Rectal smooth muscle tissue (tissue), 1 donor: ENCODE data around the gene VAV3.
"Not testable (repeated sequence)": the region's sequence is repeated elsewhere in the genome, so short reads cannot be mapped to it uniquely, and the experiment has no call there.

Experiments
- H3K27ac ChIP-seq: one replicate; pipeline ENCODE4 v1.7.0; 2013; ENCODE audit warnings: low read depth, low read length, inconsistent platforms
- H3K27me3 ChIP-seq: one replicate; pipeline ENCODE4 v1.7.0; 2013; ENCODE audit warnings: low read length; ENCODE audit not compliant: control insufficient read depth, insufficient read depth
- H3K36me3 ChIP-seq: one replicate; pipeline ENCODE4 v1.7.0; 2013; ENCODE audit warnings: low read length; ENCODE audit not compliant: control insufficient read depth, insufficient read depth
- H3K4me1 ChIP-seq: one replicate; pipeline ENCODE4 v1.7.0; 2013; ENCODE audit warnings: low read length; ENCODE audit not compliant: control insufficient read depth, insufficient read depth
- H3K4me3 ChIP-seq: one replicate; pipeline ENCODE4 v1.7.0; 2013; ENCODE audit warnings: low read length
- H3K9ac ChIP-seq: one replicate; pipeline ENCODE4 v1.7.0; 2013; ENCODE audit warnings: low read length

Gene VAV3

GRCh38 chr1:107867897-107868296 lies 97.1 kb downstream of the VAV3 start:
- H3K27ac ChIP-seq, result no peak overlapping the region
- H3K27me3 ChIP-seq, result no peaks in the 10 kb centered on the region
- H3K9ac ChIP-seq, result no peak overlapping the region
- no peaks in the 10 kb centered on the region for H3K36me3 ChIP-seq
- no peak overlapping the region for H3K4me3 ChIP-seq
- no peaks in the 10 kb centered on the region for H3K4me1 ChIP-seq

- Histone ChIP-seq H3K27ac (no peak overlapping the region), H3K4me3 (no peak overlapping the region), H3K9ac (no peak overlapping the region), H3K36me3 (no peaks in the 10 kb centered on the region), H3K4me1 (no peaks in the 10 kb centered on the region), H3K27me3 (no peaks in the 10 kb centered on the region)
Measured at GRCh38 chr1:107867422-107867821, 97.6 kb downstream of the VAV3 start.

DNA sequence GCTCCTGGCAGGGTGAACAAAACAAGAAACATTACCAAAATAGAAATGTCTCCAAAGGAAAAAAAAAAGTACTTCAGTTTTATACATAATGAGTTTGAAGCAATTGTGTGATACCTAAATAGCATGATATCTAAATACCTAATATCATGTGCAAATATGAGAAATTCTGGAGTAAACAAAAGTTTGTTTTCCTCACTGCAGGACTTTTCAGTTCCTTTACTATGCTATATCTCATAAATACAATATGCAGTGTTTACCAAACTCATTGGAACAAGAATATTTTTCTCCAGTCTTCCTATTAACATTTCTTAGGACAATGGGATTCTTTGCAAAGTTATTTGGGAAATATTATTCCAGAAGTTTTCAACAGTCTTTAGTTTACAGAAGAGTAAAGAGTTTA lies 98.1 kb downstream of the VAV3 start:
- no peak overlapping the region for H3K9ac ChIP-seq
- H3K27me3 ChIP-seq, result no peaks in the 10 kb centered on the region
- no peaks in the 10 kb centered on the region for H3K4me1 ChIP-seq
- H3K4me3 ChIP-seq, result no peak overlapping the region
- H3K27ac ChIP-seq, result no peak overlapping the region
- no peaks in the 10 kb centered on the region for H3K36me3 ChIP-seq

DNA sequence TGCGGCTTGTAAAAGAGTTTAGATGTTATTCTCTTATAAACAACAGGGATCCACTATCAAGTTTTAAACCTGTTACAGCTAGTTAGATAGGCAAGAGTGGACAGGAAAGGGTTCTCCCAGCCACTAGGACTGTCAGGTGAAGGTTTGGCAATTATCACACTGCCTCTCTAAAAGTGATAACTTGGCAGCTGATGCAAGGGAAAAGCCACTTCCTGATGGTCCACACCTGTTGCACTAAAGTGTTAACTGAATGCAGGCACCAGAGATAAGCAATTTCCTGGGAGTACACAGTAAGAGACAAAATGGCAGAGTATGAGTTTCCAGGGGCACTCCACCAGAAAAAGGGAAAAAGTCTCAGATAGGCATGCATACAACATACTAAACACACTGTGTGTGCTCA lies 99.4 kb downstream of the VAV3 start:
- Histone ChIP-seq H3K4me1 (no peaks in the 10 kb centered on the region), H3K27ac (no peak overlapping the region), H3K36me3 (no peaks in the 10 kb centered on the region), H3K4me3 (no peak overlapping the region), H3K27me3 (no peaks in the 10 kb centered on the region), H3K9ac (no peak overlapping the region)

GRCh38 chr1:107863342-107863741 lies 101.6 kb downstream of the VAV3 start:
- no peaks in the 10 kb centered on the region for H3K27me3 ChIP-seq
- H3K9ac ChIP-seq, result no peak overlapping the region
- H3K4me1 ChIP-seq, result no peaks in the 10 kb centered on the region
- no peaks in the 10 kb centered on the region for H3K36me3 ChIP-seq
- H3K27ac ChIP-seq, result no peak overlapping the region
- H3K4me3 ChIP-seq, result no peak overlapping the region

DNA sequence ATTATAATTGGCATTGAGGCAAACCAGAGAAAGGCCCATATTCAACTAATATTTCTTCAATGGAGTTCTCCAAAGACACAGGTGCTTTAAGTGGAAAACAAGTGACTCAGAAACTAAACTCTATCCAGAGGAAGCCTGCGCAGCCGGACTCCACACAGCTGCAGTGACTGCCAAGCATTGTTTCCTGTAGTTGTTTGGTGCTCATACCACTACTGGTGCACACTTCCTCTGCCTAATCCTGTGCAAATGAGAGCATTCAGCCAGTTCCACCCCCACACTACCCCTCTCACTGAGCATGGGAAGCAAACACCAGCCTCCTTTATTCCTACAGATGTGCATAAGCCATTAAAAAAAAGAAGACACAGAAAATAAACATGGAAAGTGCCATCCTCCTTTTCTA lies 102.9 kb downstream of the VAV3 start:
- Histone ChIP-seq H3K27me3 (no peaks in the 10 kb centered on the region), H3K4me1 (no peaks in the 10 kb centered on the region), H3K36me3 (no peaks in the 10 kb centered on the region), H3K27ac (no peak overlapping the region), H3K4me3 (no peak overlapping the region), H3K9ac (no peak overlapping the region)

DNA sequence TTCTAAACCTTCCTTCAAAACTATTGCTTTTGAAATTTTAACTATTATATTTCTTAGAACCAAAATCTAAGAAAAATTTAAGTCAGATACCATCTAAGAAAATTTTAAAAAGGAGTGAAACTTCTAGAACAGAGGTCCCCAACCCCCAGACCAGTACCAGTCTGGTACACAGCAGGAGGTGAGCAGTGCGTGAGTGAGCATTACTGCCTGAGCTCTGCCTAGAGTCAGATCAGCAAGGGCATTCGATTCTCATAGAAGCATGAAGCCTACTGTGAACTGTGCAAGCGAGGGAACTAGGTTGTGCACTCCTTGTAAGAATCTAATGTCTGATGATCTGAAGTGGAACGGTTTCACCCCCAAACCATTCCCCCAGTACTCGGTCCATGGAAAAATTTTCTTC lies 106.7 kb downstream of the VAV3 start:
- H3K4me1 ChIP-seq, result no peaks in the 10 kb centered on the region

DNA sequence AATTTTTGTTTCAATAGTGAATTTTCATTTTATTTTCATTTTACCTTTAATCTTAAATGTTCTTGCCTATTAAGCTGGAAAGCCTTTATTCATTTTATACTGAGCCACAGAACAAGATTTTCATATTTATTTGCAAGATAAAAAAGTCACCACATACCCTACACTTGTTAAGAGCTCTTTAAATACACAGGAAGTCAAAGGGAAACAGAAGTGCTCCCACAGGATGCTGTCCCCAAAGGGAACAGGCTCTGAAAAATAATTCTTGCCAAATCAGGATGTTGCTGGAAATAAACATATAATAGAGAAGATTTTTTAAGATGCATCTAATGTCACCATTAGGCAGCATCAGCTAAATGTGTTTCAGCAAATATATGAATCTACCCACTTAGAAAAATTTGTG lies 113.6 kb downstream of the VAV3 start:
- Histone ChIP-seq H3K4me1 (no peaks in the 10 kb centered on the region), H3K27me3 (no peaks in the 10 kb centered on the region), H3K36me3 (no peaks in the 10 kb centered on the region), H3K9ac (no peak overlapping the region), H3K4me3 (no peak overlapping the region), H3K27ac (no peak overlapping the region)

More for the DNA sequence above, 106.7 kb downstream of the VAV3 start:
- no peak overlapping the region for H3K9ac ChIP-seq
- no peaks in the 10 kb centered on the region for H3K36me3 ChIP-seq
- no peaks in the 10 kb centered on the region for H3K27me3 ChIP-seq
- no peak overlapping the region for H3K4me3 ChIP-seq
- H3K27ac ChIP-seq, result no peak overlapping the region

GRCh38 chr1:107844541-107845194 lies 120.3 kb downstream of the VAV3 start:
- H3K4me1 ChIP-seq, H3K27ac ChIP-seq, H3K27me3 ChIP-seq, H3K4me3 ChIP-seq, H3K36me3 ChIP-seq, H3K9ac ChIP-seq: not testable (repeated sequence)

DNA sequence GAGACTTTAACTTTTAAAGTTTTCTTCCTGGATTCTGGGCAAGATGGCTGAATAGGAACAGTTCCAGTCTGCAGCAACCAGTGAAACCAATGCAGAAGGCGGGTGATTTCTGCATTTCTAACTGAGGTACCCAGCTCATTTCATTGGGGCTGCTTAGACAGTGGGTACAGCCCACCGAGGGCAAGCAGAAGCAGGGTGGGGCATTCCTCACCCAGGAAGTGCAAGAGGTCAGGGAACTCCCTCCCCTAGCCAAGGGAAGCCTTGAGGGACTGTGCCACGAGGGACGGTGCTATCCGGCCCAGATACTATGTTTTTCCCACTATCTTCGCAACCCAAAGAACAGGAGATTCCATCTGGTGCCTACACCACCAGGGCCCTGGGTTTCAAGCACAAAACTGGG lies 121.0 kb downstream of the VAV3 start:
- H3K27ac ChIP-seq, result no peak overlapping the region
- H3K4me3 ChIP-seq, result no peak overlapping the region
- H3K9ac ChIP-seq, result no peak overlapping the region
- H3K4me1 ChIP-seq, result no peaks in the 10 kb centered on the region
- no peaks in the 10 kb centered on the region for H3K36me3 ChIP-seq
- no peaks in the 10 kb centered on the region for H3K27me3 ChIP-seq

- Histone ChIP-seq H3K27me3 (no peaks in the 10 kb centered on the region), H3K4me1 (no peaks in the 10 kb centered on the region), H3K36me3 (no peaks in the 10 kb centered on the region), H3K9ac (no peak overlapping the region), H3K4me3 (no peak overlapping the region), H3K27ac (no peak overlapping the region)
Measured at GRCh38 chr1:107842241-107842640, 122.7 kb downstream of the VAV3 start.

DNA sequence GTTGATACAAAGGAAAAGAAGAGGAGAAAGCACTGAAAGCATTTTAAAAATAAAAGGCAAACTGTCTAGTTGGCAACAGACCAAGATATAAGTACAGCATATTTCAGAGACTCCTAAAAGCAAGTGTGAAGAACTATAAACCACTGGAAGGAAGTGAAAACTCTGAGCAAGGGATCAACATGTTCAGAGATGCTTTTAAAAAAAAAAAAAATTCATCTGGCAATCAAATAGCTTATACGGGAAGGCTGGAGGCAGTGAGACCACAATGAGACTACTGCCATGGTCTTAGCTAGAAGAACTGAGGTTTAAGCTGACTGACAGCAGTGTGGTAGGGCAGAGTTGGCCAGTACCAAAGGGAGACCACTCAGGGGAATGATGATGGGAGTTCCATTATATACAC lies 124.3 kb downstream of the VAV3 start:
- no peak overlapping the region for H3K27ac ChIP-seq
- H3K36me3 ChIP-seq, result no peaks in the 10 kb centered on the region
- no peaks in the 10 kb centered on the region for H3K4me1 ChIP-seq
- H3K9ac ChIP-seq, result no peak overlapping the region
- no peaks in the 10 kb centered on the region for H3K27me3 ChIP-seq
- H3K4me3 ChIP-seq, result no peak overlapping the region

DNA sequence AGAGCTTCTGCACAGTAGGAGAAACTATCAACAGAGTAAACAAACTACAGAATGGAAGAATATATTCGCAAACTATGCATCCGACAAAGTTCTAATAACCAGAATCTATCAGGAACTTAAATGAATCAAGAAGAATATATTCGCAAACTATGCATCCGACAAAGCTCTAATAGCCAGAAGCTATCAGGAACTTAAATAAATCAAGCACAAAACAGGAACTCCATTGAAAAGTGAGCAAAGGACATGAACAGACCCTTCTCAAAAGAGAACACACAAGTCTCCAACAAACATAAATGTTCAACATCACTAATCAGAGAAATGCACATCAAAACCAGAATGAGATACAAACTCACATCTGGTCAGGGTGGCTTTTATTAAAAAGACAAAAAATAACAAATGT lies 126.9 kb downstream of the VAV3 start:
- Histone ChIP-seq H3K9ac (no peak overlapping the region), H3K27ac (no peak overlapping the region)

More for the DNA sequence above, 126.9 kb downstream of the VAV3 start:
- no peaks in the 10 kb centered on the region for H3K36me3 ChIP-seq
- H3K4me1 ChIP-seq, result no peaks in the 10 kb centered on the region
- no peaks in the 10 kb centered on the region for H3K27me3 ChIP-seq
- no peak overlapping the region for H3K4me3 ChIP-seq
